H1 (cell line): Measurements from ENCODE around the gene FAM174B. TPM values are rescaled to one million over a fixed set of nuclear protein-coding genes. Genes with fewer than 3 reads are reported as not detected.

Experiments
- CTCF ChIA-PET: fragments of 300-600 bp; sonication (Branson Sonifier 250); formaldehyde crosslinking; loops from one replicate; lab custom pipeline; 2021; ENCODE audit not compliant: partially characterized antibody; lab: Charles Lee
- POLR2A ChIA-PET: fragments of 300-600 bp; sonication (Branson Sonifier 250); formaldehyde crosslinking; loops from one replicate; lab custom pipeline; 2021; ENCODE audit warnings: inconsistent platforms; ENCODE audit not compliant: partially characterized antibody; lab: Charles Lee
- DNase-seq, 2 experiments: peaks; one replicate each; pipeline versions ENCODE4 v3.0.0 to v3.0.0-alpha.2; 2010 to 2022; ENCODE audit warnings: low spot score in 2 of 2, low read depth in 1 of 2, mixed read lengths in 1 of 2
- FAIRE-seq: peaks from 2 replicates; lab custom pipeline; 2011; peaks lifted over from hg19 to GRCh38; lab: Jason Lieb, UNC
- H2AFZ ChIP-seq: 2 replicates; pipeline ENCODE4 v1.8.1; 2012; ENCODE audit warnings: low read length, inconsistent platforms
- H2AK5ac ChIP-seq: 2 replicates; pipeline ENCODE4 v1.6.1; 2013; ENCODE audit warnings: low read depth, low read length
- H2BK120ac ChIP-seq: replicated peaks from 2 replicates; pipeline ENCODE3; 2013; ENCODE audit warnings: low read depth, low read length, inconsistent platforms
- H2BK12ac ChIP-seq: 2 replicates; pipeline ENCODE4 v1.6.1; 2013; ENCODE audit warnings: low read depth, low read length
- H2BK15ac ChIP-seq: 2 replicates; pipeline ENCODE4 v1.6.1; 2013; ENCODE audit warnings: low read length
- H2BK20ac ChIP-seq: 2 replicates; pipeline ENCODE4 v1.6.1; 2013; ENCODE audit warnings: low read length
- H2BK5ac ChIP-seq: 2 replicates; pipeline ENCODE4 v1.6.1; 2013; ENCODE audit warnings: low read depth, low read length
- H3K14ac ChIP-seq: 2 replicates; pipeline ENCODE4 v1.6.1; 2013; ENCODE audit warnings: inconsistent platforms; ENCODE audit not compliant: insufficient read length
- H3K18ac ChIP-seq: 2 replicates; pipeline ENCODE4 v1.6.1; 2013; ENCODE audit warnings: low read length; ENCODE audit errors: extremely low read depth
- H3K23ac ChIP-seq: 2 replicates; pipeline ENCODE4 v1.6.1; 2013; ENCODE audit warnings: inconsistent platforms; ENCODE audit not compliant: insufficient read length
- H3K23me2 ChIP-seq: 2 replicates; pipeline ENCODE4 v1.6.1; 2013; ENCODE audit warnings: low read depth, low read length
- H3K27ac ChIP-seq: 2 replicates; pipeline ENCODE4 v1.6.1; 2011; ENCODE audit warnings: low read depth, low read length, inconsistent platforms
- H3K27me3 ChIP-seq, 4 experiments: replicated peaks in 1 of 4; 1 replicate in 1 of 4; 2 replicates in 3 of 4; pipeline versions ENCODE4 v1.6.1 to v1.8.1; 2011 to 2013; ENCODE audit warnings: low read length in 3 of 4, mild to moderate bottlenecking in 3 of 4, inconsistent platforms in 2 of 4, mixed read lengths in 2 of 4, moderate library complexity in 1 of 4; ENCODE audit not compliant: control insufficient read depth in 3 of 4, insufficient read depth in 3 of 4; ENCODE audit errors: extremely low read depth in 1 of 4
- H3K36me3 ChIP-seq, 4 experiments: 2 replicates each; pipeline versions ENCODE4 v1.6.1 to v1.8.1; 2011 to 2013; ENCODE audit warnings: mild to moderate bottlenecking in 4 of 4, low read length in 3 of 4, moderate library complexity in 2 of 4, control low read depth in 1 of 4, inconsistent platforms in 1 of 4; ENCODE audit not compliant: insufficient read depth in 4 of 4, control insufficient read depth in 2 of 4
- H3K4ac ChIP-seq: replicated peaks from 2 replicates; pipeline ENCODE3; 2013; ENCODE audit warnings: low read length, low read depth, mixed read lengths, inconsistent platforms; ENCODE audit not compliant: insufficient read length
- H3K4me1 ChIP-seq, 4 experiments: replicated peaks in 1 of 4; 1 replicate in 1 of 4; 2 replicates in 3 of 4; pipeline versions ENCODE4 v1.6.1 to v1.8.1; 2011 to 2013; ENCODE audit warnings: low read length in 3 of 4, inconsistent platforms in 2 of 4, mixed read lengths in 1 of 4; ENCODE audit not compliant: insufficient read depth in 4 of 4, control insufficient read depth in 3 of 4
- H3K4me2 ChIP-seq, 2 experiments: 2 replicates each; pipeline versions ENCODE4 v1.6.1 to v1.8.1; 2011 to 2013; ENCODE audit warnings: low read depth in 2 of 2, low read length in 2 of 2, control low read depth in 1 of 2, inconsistent platforms in 1 of 2, mild to moderate bottlenecking in 1 of 2; ENCODE audit not compliant: insufficient read depth in 1 of 2
- H3K4me3 ChIP-seq, 4 experiments: fragments of 200-600, 300-600 bp in 1 of 4; sonication (generic), shearing (Covaris generic), sonication (Bioruptor Twin) in 1 of 4; 2 replicates each; pipeline versions ENCODE4 v1.5.1 to v1.8.1; 2011 to 2016; ENCODE audit warnings: low read length in 4 of 4, low read depth in 3 of 4, control low read depth in 2 of 4, inconsistent platforms in 2 of 4, mild to moderate bottlenecking in 2 of 4, mixed read lengths in 1 of 4, moderate library complexity in 1 of 4; ENCODE audit not compliant: insufficient read depth in 2 of 4; ENCODE audit errors: extremely low read depth in 1 of 4
- H3K56ac ChIP-seq: replicated peaks from 2 replicates; pipeline ENCODE3; 2013; ENCODE audit warnings: low read depth, mild to moderate bottlenecking, mixed read lengths, low read length, inconsistent platforms; ENCODE audit not compliant: insufficient read length
- H3K79me1 ChIP-seq: 2 replicates; pipeline ENCODE4 v1.6.1; 2013; ENCODE audit warnings: low read depth, low read length, control low read depth
- H3K79me2 ChIP-seq, 2 experiments: 2 replicates each; pipeline versions ENCODE4 v1.6.1 to v1.8.1; 2012 to 2013; ENCODE audit warnings: low read length in 2 of 2, mild to moderate bottlenecking in 2 of 2, inconsistent platforms in 1 of 2; ENCODE audit not compliant: insufficient read depth in 2 of 2, control insufficient read depth in 1 of 2
- H3K9ac ChIP-seq, 4 experiments: replicated peaks in 1 of 4; 1 replicate in 1 of 4; 2 replicates in 3 of 4; pipeline versions ENCODE4 v1.6.1 to v1.8.1; 2011 to 2013; ENCODE audit warnings: low read depth in 3 of 4, low read length in 3 of 4, control low read depth in 2 of 4, mild to moderate bottlenecking in 2 of 4, moderate library complexity in 2 of 4, inconsistent platforms in 1 of 4; ENCODE audit errors: extremely low read depth in 1 of 4
- H3K9me3 ChIP-seq, 2 experiments: 2 replicates each; pipeline versions ENCODE4 v1.6.1 to v1.8.1; 2012 to 2013; ENCODE audit warnings: mild to moderate bottlenecking in 2 of 2, moderate library complexity in 2 of 2, control low read depth in 1 of 2, inconsistent platforms in 1 of 2, low read depth in 1 of 2, low read length in 1 of 2, mixed read lengths in 1 of 2; ENCODE audit not compliant: insufficient read depth in 2 of 2
- H4K20me1 ChIP-seq, 2 experiments: replicated peaks in 1 of 2; 2 replicates each; pipeline versions ENCODE3 to v1.8.1; 2011 to 2013; ENCODE audit warnings: inconsistent platforms in 2 of 2, low read length in 2 of 2, mild to moderate bottlenecking in 1 of 2; ENCODE audit not compliant: insufficient read depth in 2 of 2, control insufficient read depth in 1 of 2
- H4K5ac ChIP-seq: 2 replicates; pipeline ENCODE4 v1.6.1; 2013; ENCODE audit warnings: low read length, low read depth, mixed read lengths, inconsistent platforms; ENCODE audit not compliant: insufficient read length
- H4K8ac ChIP-seq: 2 replicates; pipeline ENCODE4 v1.8.0; 2013; ENCODE audit warnings: mild to moderate bottlenecking, moderate library complexity, low read length, inconsistent platforms; ENCODE audit not compliant: insufficient read depth; ENCODE audit errors: extremely low read depth
- H4K91ac ChIP-seq: replicated peaks from 2 replicates; pipeline ENCODE3; 2013; ENCODE audit warnings: low read length, mixed read lengths, inconsistent platforms; ENCODE audit not compliant: insufficient read length
- E2F6 ChIP-seq: IDR thresholded peaks from 2 replicates; pipeline ENCODE4 v1.6.1; 2012; ENCODE audit warnings: inconsistent platforms
- JUND ChIP-seq: IDR thresholded peaks from 2 replicates; pipeline ENCODE4 v1.6.1; 2011; ENCODE audit warnings: mild to moderate bottlenecking, improper control_type of control experiment, low read length
- KDM1A ChIP-seq: fragments of 200-600, 300-600 bp; sonication (generic); IDR thresholded peaks from 2 replicates; pipeline ENCODE4 v1.7.1; 2016; ENCODE audit warnings: mild to moderate bottlenecking, low read length, borderline replicate concordance
- KDM5A ChIP-seq: fragments of 200-600 bp; IDR thresholded peaks from 2 replicates; pipeline ENCODE4 v1.7.1; 2012; ENCODE audit warnings: mild to moderate bottlenecking, low read length, inconsistent platforms, mixed read lengths
- NRF1 ChIP-seq: IDR thresholded peaks from 2 replicates; pipeline ENCODE4 v1.6.1; 2011; ENCODE audit warnings: mild to moderate bottlenecking, low read depth, low read length, improper control_type of control experiment
- SAP30 ChIP-seq: fragments of 300-600 bp; sonication (generic); IDR thresholded peaks from 2 replicates; pipeline ENCODE4 v1.7.1; 2012; ENCODE audit warnings: low read length, moderate library complexity, mild to moderate bottlenecking, inconsistent platforms; ENCODE audit not compliant: insufficient read depth, insufficient replicate concordance
- SIX5 ChIP-seq: IDR thresholded peaks from 2 replicates; pipeline ENCODE4 v1.6.1; 2011; ENCODE audit warnings: mild to moderate bottlenecking, low read depth, low read length
- SP1 ChIP-seq: IDR thresholded peaks from 2 replicates; pipeline ENCODE4 v1.6.1; 2011; ENCODE audit warnings: low read depth, low read length
- TAF1 ChIP-seq: IDR thresholded peaks from 2 replicates; pipeline ENCODE4 v1.6.1; 2011; ENCODE audit warnings: mild to moderate bottlenecking, low read depth, low read length
- TAF7 ChIP-seq: optimal IDR thresholded peaks from 2 replicates; pipeline ENCODE3; 2011; ENCODE audit warnings: low read depth, mild to moderate bottlenecking, inconsistent platforms, low read length, moderate library complexity, borderline replicate concordance
- TCF12 ChIP-seq: IDR thresholded peaks from 2 replicates; pipeline ENCODE4 v1.6.1; 2011; ENCODE audit warnings: low read depth, mild to moderate bottlenecking, low read length
- WGBS, 2 experiments: shearing (Covaris generic) in 1 of 2; methylation state at CpG; one replicate each; pipeline versions ENCODE4 v1.1.6 to v1.1.7; 2013 to 2015; ENCODE audit warnings: low lambda C conversion rate in 2 of 2, mixed read lengths in 2 of 2, inconsistent platforms in 1 of 2, low coverage in 1 of 2, missing lambda C conversion rate in 1 of 2; ENCODE audit not compliant: insufficient replicate concordance in 2 of 2, insufficient coverage in 1 of 2, insufficient read length in 1 of 2; ENCODE audit errors: extremely low coverage in 1 of 2, missing lambda C conversion rate in 1 of 2; 5-methylcytosine and 5-hydroxymethylcytosine counted together
- polyA plus RNA-seq, 7 experiments: library from polyadenylated mRNA; depleted of rRNA in 3 of 7; stranded (reverse) in 5 of 7; unstranded in 2 of 7; fragments of >200 nt in 5 of 7; fragments of 200-250 nt in 2 of 7; gene quantifications; 1 replicate in 5 of 7; 2 replicates in 1 of 7; 4 replicates in 1 of 7; pipeline versions ENCODE4 v1.2.1 to v1.2.3, GENCODE V29; 2011 to 2013; ENCODE audit warnings: missing spikeins in 2 of 7, mixed read lengths in 2 of 7
- total RNA-seq: library from RNA; stranded (reverse); fragmentation: NEBNext Ultra II Directional; extraction: Animal tissue kit (Norgen Biotek cat#: 25700); gene quantifications from 2 replicates; pipeline ENCODE4 v1.2.1, GENCODE V29; 2021

FAM174B gene
- total and polyA plus RNA-seq, 2 of the 8 experiments (the other 6 are each of a cell fraction or from before 2014, with no cell fraction given): 9.3 to 35.2 TPM

- Histone ChIP-seq H2BK20ac (no peak overlapping the region), H4K5ac (no peak overlapping the region), H3K27ac (no peak overlapping the region), H2AK5ac (no peak overlapping the region), H4K8ac (no peak overlapping the region), H3K4me2 (peak overlapping the region in 1 of 2 experiments; percentile 51; a peak in 1 of 4 replicates), H2BK12ac (no peak overlapping the region), H3K27me3 (peaks cover 0 to 3% (median 1%) of the 10 kb centered on the region in 4 experiments; a peak in 2 of 7 replicates), H3K4ac (no peak overlapping the region), H3K56ac (no peak overlapping the region), H3K9me3 (no peaks in the 10 kb centered on the region), H3K23ac (no peak overlapping the region), H4K20me1 (no peaks in the 10 kb centered on the region), H2AFZ (no peak overlapping the region), H2BK120ac (no peak overlapping the region), H3K14ac (no peak overlapping the region), H3K9ac (no peak overlapping the region), H3K4me3 (no peak overlapping the region), H3K79me1 (no peaks in the 10 kb centered on the region), H2BK15ac (no peak overlapping the region), H3K36me3 (no peaks in the 10 kb centered on the region), H3K79me2 (no peaks in the 10 kb centered on the region), H3K18ac (no peak overlapping the region), H2BK5ac (peak overlapping the region; percentile 55; the same call in 1 of the 2 replicates), H3K4me1 (peaks cover 6 to 12% (median 8%) of the 10 kb centered on the region in 4 experiments), H4K91ac (no peak overlapping the region), H3K23me2 (no peaks in the 10 kb centered on the region; the same call in 1 of the 2 replicates)
- WGBS, 2 experiments: 78% methylated on average over 10 of the region's 10 CpGs; no CpG with 5 or more reads in 1 of the 2 experiments
- CTCF ChIA-PET: interaction anchor here (0.8 to 1.9 kb wide), 9 partner anchors 10 to 145 kb away, joined by 3 to 7 read pairs (median 4); no protein-coding TSS in a partner anchor
- no peak for DNase-seq
- FAIRE-seq: no peak
- POLR2A ChIA-PET: interaction anchor here (0.7 kb wide), 1 partner anchor 13 kb away, joined by 3 read pairs; no protein-coding TSS in a partner anchor
- no peak for TF ChIP-seq KDM5A
- TF ChIP-seq JUND: no peak
- TF ChIP-seq TAF7: no peak
- no peak for TF ChIP-seq SAP30
- TF ChIP-seq TCF12: no peak
- no peak for TF ChIP-seq KDM1A
- TF ChIP-seq NRF1: no peak
- TF ChIP-seq E2F6: no peak
- TF ChIP-seq SIX5: no peak
- TF ChIP-seq TAF1: no peak
- no peak for TF ChIP-seq SP1
These were observed 11.2 kb upstream of the FAM174B start for GRCh38 chr15:92666780-92667179.
